K562 (cell line): ENCODE data around the gene NT5C2. TPM values are rescaled to one million over a fixed set of nuclear protein-coding genes. Genes with fewer than 3 reads are reported as not detected.

ENCODE experiments used
- ATAC-seq: fragments of 200-7000 bp; cut with Tn5 transposase; 3 replicates; pipeline ENCODE4 v1.9.1; 2020; ENCODE audit warnings: moderate library complexity
- BruUV-seq: library from RNA; stranded (reverse); fragments of 400-500 nt; replicated peaks from 2 replicates; lab custom pipeline; 2021; lab: Mats Ljungman, UMichigan
- CTCF ChIA-PET: fragments of 300-600 bp; formaldehyde crosslinking; extraction: SDS; loops from one replicate; lab custom pipeline; 2021; ENCODE audit warnings: low intra/inter-chr PET ratio; lab: Yijun Ruan, JAX
- POLR2A ChIA-PET: fragments of 300-600, 350-650 bp; sonication (Branson Sonifier 250); formaldehyde crosslinking; extraction: SDS; loops from one replicate; lab custom pipeline; 2021; ENCODE audit warnings: antibody characterized with exemption, inconsistent platforms; lab: Yijun Ruan, JAX
- DNase-seq, 4 experiments: peaks; one replicate each; pipeline versions ENCODE4 v3.0.0 to v3.0.0-alpha.2; 2011 to 2018; ENCODE audit warnings: low spot score in 3 of 4, mixed read lengths in 3 of 4; ENCODE audit errors: extremely low read depth in 1 of 4
- FAIRE-seq: peaks from 2 replicates; lab custom pipeline; 2011; peaks lifted over from hg19 to GRCh38; lab: Jason Lieb, UNC
- H2AFZ ChIP-seq: 2 replicates; pipeline ENCODE4 v1.6.0; 2011; ENCODE audit warnings: low read depth, low read length, control low read depth, inconsistent platforms
- H3K27ac ChIP-seq: fragments of 200-600 bp; 3 replicates; pipeline ENCODE4 v1.8.0; 2011; ENCODE audit warnings: low read depth, mild to moderate bottlenecking, control low read depth, inconsistent platforms, low read length, moderate library complexity, mixed read lengths; ENCODE audit errors: extremely low read depth
- H3K27me3 ChIP-seq, 2 experiments: fragments of 300-600 bp in 1 of 2; 2 replicates in 1 of 2; 3 replicates in 1 of 2; pipeline versions ENCODE4 v1.6.0 to v1.8.0; 2011; ENCODE audit warnings: inconsistent platforms in 2 of 2, low read length in 2 of 2, mild to moderate bottlenecking in 1 of 2, mixed read lengths in 1 of 2, moderate library complexity in 1 of 2; ENCODE audit not compliant: control insufficient read depth in 2 of 2, insufficient read depth in 2 of 2
- H3K36me3 ChIP-seq: fragments of 300-600 bp; 3 replicates; pipeline ENCODE4 v1.8.0; 2011; ENCODE audit warnings: mild to moderate bottlenecking, low read length, inconsistent platforms; ENCODE audit not compliant: control insufficient read depth, insufficient read depth
- H3K4me1 ChIP-seq, 2 experiments: fragments of 200-600 bp in 1 of 2; replicated peaks in 1 of 2; 2 replicates in 1 of 2; 3 replicates in 1 of 2; pipeline versions ENCODE4 v1.5.1 to v1.8.0; 2011; ENCODE audit warnings: inconsistent platforms in 2 of 2, low read length in 2 of 2, mild to moderate bottlenecking in 1 of 2, mixed read lengths in 1 of 2, moderate library complexity in 1 of 2; ENCODE audit not compliant: control insufficient read depth in 2 of 2, insufficient read depth in 2 of 2
- H3K4me2 ChIP-seq: 2 replicates; pipeline ENCODE4 v1.6.1; 2011; ENCODE audit warnings: low read length, control low read depth, inconsistent platforms, mixed read lengths; ENCODE audit not compliant: insufficient read depth
- H3K4me3 ChIP-seq: fragments of 200-600 bp; sonication (generic), shearing (Covaris generic); 2 replicates; pipeline ENCODE4 v1.5.1; 2016; ENCODE audit warnings: control low read depth, inconsistent platforms
- H3K79me2 ChIP-seq: fragments of 200-600 bp; 3 replicates; pipeline ENCODE4 v1.8.0; 2011; ENCODE audit warnings: low read length, inconsistent platforms; ENCODE audit not compliant: control insufficient read depth, insufficient read depth
- H3K9ac ChIP-seq, 2 experiments: 2 replicates each; pipeline versions ENCODE4 v1.6.0 to v1.6.1; 2011; ENCODE audit warnings: low read depth in 2 of 2, low read length in 2 of 2, control low read depth in 1 of 2, inconsistent platforms in 1 of 2, mild to moderate bottlenecking in 1 of 2, mixed read lengths in 1 of 2; ENCODE audit not compliant: insufficient read depth in 1 of 2
- H3K9me1 ChIP-seq: one replicate; pipeline ENCODE4 v1.6.0; 2011; ENCODE audit warnings: inconsistent platforms, mild to moderate bottlenecking, low read length, moderate library complexity; ENCODE audit not compliant: control insufficient read depth, insufficient read depth
- H3K9me3 ChIP-seq: replicated peaks from 2 replicates; pipeline ENCODE4 v1.5.1; 2011; ENCODE audit warnings: low read depth, low read length, inconsistent platforms; ENCODE audit not compliant: control insufficient read depth, insufficient read depth
- H4K20me1 ChIP-seq: replicated peaks from 2 replicates; pipeline ENCODE4 v1.6.1; 2011; ENCODE audit warnings: low read length, inconsistent platforms, mixed read lengths; ENCODE audit not compliant: control insufficient read depth, insufficient read depth
- AFF1 ChIP-seq, 2 experiments: fragments of 450-650 bp; IDR thresholded peaks; 2 replicates each; pipeline ENCODE4 v1.6.1; 2018; ENCODE audit warnings: mild to moderate bottlenecking in 2 of 2, low read depth in 1 of 2; ENCODE audit not compliant: partially characterized antibody in 2 of 2
- CLOCK ChIP-seq: fragments of 250-450 bp; sonication (Bioruptor Pico); IDR thresholded peaks from 2 replicates; pipeline ENCODE4 v1.4.0; 2020; ENCODE audit warnings: mild to moderate bottlenecking, moderate library complexity, borderline replicate concordance
- HES1 ChIP-seq: fragments of 450-650 bp; IDR thresholded peaks from 2 replicates; pipeline ENCODE4 v1.6.1; 2016; ENCODE audit warnings: low read depth, mild to moderate bottlenecking, moderate library complexity
- HNRNPH1 ChIP-seq: fragments of 200-400 bp; formaldehyde crosslinking; optimal IDR thresholded peaks from 2 replicates; pipeline ENCODE3; 2017; ENCODE audit warnings: low read depth, mild to moderate bottlenecking, low read length, moderate library complexity
- HOMEZ ChIP-seq: fragments of 250-450 bp; sonication (Bioruptor Pico); IDR thresholded peaks from 2 replicates; pipeline ENCODE4 v1.4.0; 2020; ENCODE audit warnings: mild to moderate bottlenecking, moderate library complexity
- KLF10 ChIP-seq: fragments of 250-450 bp; sonication (Bioruptor Pico); IDR thresholded peaks from 2 replicates; pipeline ENCODE4 v1.6.1; 2021; ENCODE audit warnings: matching md5 sums
- MEF2A ChIP-seq: IDR thresholded peaks from 2 replicates; pipeline ENCODE4 v1.6.1; 2011; ENCODE audit warnings: low read depth, mild to moderate bottlenecking, low read length, moderate library complexity; ENCODE audit not compliant: control insufficient read depth
- MXI1 ChIP-seq: IDR thresholded peaks from 2 replicates; pipeline ENCODE4 v1.6.1; 2011; ENCODE audit warnings: low read depth, mild to moderate bottlenecking, improper control_type of control experiment, low read length
- RNF2 ChIP-seq: sonication (generic); IDR thresholded peaks from 2 replicates; pipeline ENCODE4 v1.6.1; 2016
- SRSF3 ChIP-seq: fragments of 200-400 bp; formaldehyde crosslinking; IDR thresholded peaks from 2 replicates; pipeline ENCODE4 v1.6.1; 2016; ENCODE audit warnings: mild to moderate bottlenecking, low read length, moderate library complexity; ENCODE audit not compliant: insufficient read depth
- TCFL5 ChIP-seq: fragments of 250-450 bp; sonication (Bioruptor Pico); conservative IDR thresholded peaks from 2 replicates; pipeline ENCODE4 v1.6.1; 2021; ENCODE audit warnings: mild to moderate bottlenecking, moderate library complexity, matching md5 sums
- ZNF140 ChIP-seq: fragments of 250-450 bp; sonication (Bioruptor Pico); IDR thresholded peaks from 2 replicates; pipeline ENCODE4 v1.8.0; 2021; ENCODE audit warnings: moderate library complexity, mild to moderate bottlenecking, inconsistent platforms
- ZNF511 ChIP-seq: sonication (generic); formaldehyde crosslinking; IDR thresholded peaks from 2 replicates; pipeline ENCODE4 v1.8.0; 2022; ENCODE audit warnings: mild to moderate bottlenecking, missing genetic modification reagents
- WGBS: fragments of 100-300 bp; shearing (Covaris generic); methylation state at CpG from one replicate; pipeline ENCODE4 v1.1.6; 2016; ENCODE audit warnings: low coverage, mixed read lengths; ENCODE audit not compliant: insufficient coverage; ENCODE audit errors: missing lambda C conversion rate; 5-methylcytosine and 5-hydroxymethylcytosine counted together
- in situ Hi-C: fragments of 300-500 bp; cut with MboI; formaldehyde crosslinking; loops from 4 replicates; pipeline ENCODE4 v1.15.0; 2018; ENCODE audit warnings: inconsistent platforms, mixed read lengths
- intact Hi-C: fragments of 100-400 bp; cut with micrococcal nuclease; formaldehyde crosslinking; loops from 2 replicates; pipeline ENCODE4 v1.14.2; 2022
- polyA plus RNA-seq, 8 experiments: library from polyadenylated mRNA; depleted of rRNA in 4 of 8; stranded (reverse) in 5 of 8; unstranded in 3 of 8; fragments of >200 nt; fragmentation: Nextera tagmentation in 2 of 8; fragmentation: Illumina TruSeq in 1 of 8; extraction: Ambion mirVana in 2 of 8; extraction: Trizol in 1 of 8; gene quantifications; 2 replicates each; pipeline versions ENCODE4 v1.2.1 to v1.2.3, GENCODE V29; 2011 to 2014; ENCODE audit warnings: inconsistent platforms in 1 of 8, missing spikeins in 1 of 8
- total RNA-seq, 7 experiments: library from RNA; depleted of rRNA in 6 of 7; stranded (reverse); fragments of >200 nt in 6 of 7; fragmentation: Illumina TruSeq in 2 of 7; extraction: Trizol in 2 of 7; gene quantifications; 2 replicates each; pipeline versions ENCODE4 v1.2.1 to v1.2.3, GENCODE V29; 2011 to 2021; ENCODE audit warnings: low replicate concordance in 1 of 7

Gene NT5C2
- total and polyA plus RNA-seq, 9 of the 15 experiments (the other 6 are each of a cell fraction or from before 2014, with no cell fraction given): 11.3 to 45.2 (median 27.7) TPM

GRCh38 chr10:103145046-103145445, 48.0 kb downstream of the NT5C2 start:
- in situ Hi-C loops: no loop called here
- CTCF ChIA-PET: no interaction called here
- TF ChIP-seq SRSF3: no peak
- no peak for TF ChIP-seq ZNF140 (CRISPR knock-in tag)
- TF ChIP-seq HES1: no peak
- TF ChIP-seq MXI1: no peak
- TF ChIP-seq HNRNPH1: no peak
- no peak for TF ChIP-seq RNF2
- no peak for TF ChIP-seq HOMEZ (CRISPR knock-in tag)
- TF ChIP-seq CLOCK (CRISPR knock-in tag): no peak
- no peak for TF ChIP-seq MEF2A
- TF ChIP-seq AFF1 (IDR thresholded peaks at IDR 0.05; ENCODE audit: low read depth in 1 of 2, partially characterized antibody in 2 of 2): no peak
- TF ChIP-seq TCFL5: no peak
- TF ChIP-seq ZNF511 (CRISPR knock-in tag): no peak
- TF ChIP-seq KLF10 (CRISPR knock-in tag): no peak

More at GRCh38 chr10:103145046-103145445, 48.0 kb downstream of the NT5C2 start:
- intact Hi-C loops: no loop called here
- no peak for DNase-seq
- no peak overlapping the region for H3K27ac ChIP-seq
- no CpG with 5 or more reads among the region's 1 CpG for WGBS
- no peak overlapping the region for H3K9ac ChIP-seq
- POLR2A ChIA-PET: no interaction called here
- no peak overlapping the region for H2AFZ ChIP-seq
- H3K27me3 ChIP-seq: no peaks in the 10 kb centered on the region
- no peak for ATAC-seq
- no TSS peak for BruUV-seq
- no peak overlapping the region for H3K4me3 ChIP-seq
- FAIRE-seq: no peak
- peaks cover 0 to 8% of the 10 kb centered on the region in 2 experiments; a peak in 2 of 5 replicates for H3K4me1 ChIP-seq
- H3K79me2 ChIP-seq: no peaks in the 10 kb centered on the region; the same call in 2 of the 3 replicates
- H3K9me3 ChIP-seq: no peaks in the 10 kb centered on the region
- H3K9me1 ChIP-seq: no peaks in the 10 kb centered on the region
- H4K20me1 ChIP-seq: no peaks in the 10 kb centered on the region
- H3K4me2 ChIP-seq: no peak overlapping the region
- no peaks in the 10 kb centered on the region; the same call in 1 of the 3 replicates for H3K36me3 ChIP-seq
